ENCODE data around the gene CCDC63.

Gene CCDC63

DNA sequence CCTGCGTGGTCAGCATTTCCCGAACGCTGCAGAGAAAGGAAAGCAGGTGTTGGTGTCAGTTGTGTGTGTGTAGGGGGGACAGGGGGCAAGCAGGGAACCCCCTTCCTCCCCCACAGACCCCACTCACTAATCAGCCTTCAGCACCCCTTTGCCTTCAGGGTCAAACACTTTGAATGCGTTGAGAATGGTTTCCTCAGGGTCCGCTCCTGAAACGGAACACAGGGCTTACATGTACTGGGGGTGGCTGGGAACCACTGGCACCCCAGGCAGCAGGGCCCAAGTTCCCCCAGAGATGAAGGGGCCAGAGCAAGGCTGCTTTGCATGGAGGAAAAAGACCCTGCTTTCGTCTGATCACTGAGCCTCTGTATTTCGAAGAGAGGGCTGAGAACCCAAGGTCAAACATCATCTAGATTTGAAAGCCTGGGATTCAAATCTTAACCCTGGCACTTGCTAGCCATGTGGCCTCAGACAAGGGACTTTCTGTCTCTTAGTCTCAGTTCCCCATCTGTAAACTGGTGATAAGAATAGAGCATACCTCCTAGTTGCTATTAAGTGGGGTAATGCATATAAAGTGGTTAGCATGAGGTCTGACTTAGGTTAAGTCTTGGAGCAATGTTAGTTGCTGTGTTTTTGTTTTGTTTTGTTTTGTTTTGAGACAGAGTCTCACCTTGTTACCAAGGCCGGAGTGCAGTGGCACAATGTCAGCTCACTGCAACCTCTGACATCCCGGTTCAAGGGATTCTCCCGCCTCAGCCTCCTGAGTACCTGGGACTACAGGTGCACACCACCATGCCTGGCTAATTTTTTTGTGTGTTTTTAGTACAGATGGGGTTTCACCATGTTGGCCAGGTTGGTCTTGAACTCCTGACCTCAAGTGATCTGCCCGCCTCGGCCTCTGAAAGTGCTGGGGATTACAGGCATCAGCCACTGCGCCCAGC lies 66.6 kb downstream of the CCDC63 start:
- no peak for TF ChIP-seq POLR2A (IDR thresholded peaks at IDR 0.05; ENCODE audit: low read depth, low read length)
- DNase-seq (ENCODE audit: insufficient read length, low spot score) (no peak), FAIRE-seq (no peak)

DNA sequence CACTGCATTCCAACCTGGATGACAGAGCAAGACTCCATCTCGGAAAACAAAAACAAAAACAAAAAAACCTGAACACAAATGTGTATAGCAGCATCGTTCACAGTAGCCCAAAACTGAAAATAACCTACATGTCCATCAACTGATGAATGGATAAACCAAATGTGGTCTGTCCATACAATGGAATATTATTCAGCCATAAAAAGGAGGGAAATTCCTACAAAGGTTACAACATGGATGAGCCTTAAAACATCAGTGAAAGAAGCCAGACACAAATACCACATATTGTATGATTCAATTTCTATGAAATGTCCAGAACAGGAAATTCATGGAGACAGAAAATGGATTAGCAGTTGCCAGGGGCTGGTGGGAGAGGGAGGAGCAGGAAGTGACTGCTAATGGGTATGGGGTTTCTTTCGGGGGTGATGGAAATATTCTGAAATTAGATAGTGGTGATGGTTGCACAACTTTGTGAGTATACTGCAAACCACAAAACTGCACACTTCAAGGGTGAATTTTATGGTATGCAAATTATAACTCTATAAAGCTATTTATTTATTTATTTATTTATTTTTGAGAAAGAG lies 69.6 kb downstream of the CCDC63 start:
- DNase-seq (ENCODE audit: insufficient read length, low spot score) (no peak), FAIRE-seq (no peak)
- no peak for TF ChIP-seq POLR2A (IDR thresholded peaks at IDR 0.05; ENCODE audit: low read depth, low read length)

DNA sequence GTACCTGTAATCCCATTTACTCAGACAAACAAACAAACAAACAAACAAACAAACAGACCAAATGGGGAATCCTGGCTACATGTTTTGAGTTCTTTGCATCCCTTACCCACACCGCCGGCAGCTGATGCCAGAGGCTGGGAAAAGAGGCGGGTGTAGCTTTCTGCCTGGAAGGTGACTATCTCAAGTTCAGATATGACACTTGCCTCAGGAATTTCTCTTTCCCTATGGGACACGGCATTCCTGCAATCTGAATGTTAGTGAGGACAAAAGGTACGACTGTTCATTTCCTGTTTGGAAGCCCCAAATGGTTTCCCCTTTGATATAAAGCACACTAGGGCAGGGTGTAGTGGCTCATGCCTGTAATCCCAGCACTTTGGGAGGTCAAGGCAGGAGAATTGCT lies 70.7 kb downstream of the CCDC63 start:
- no peak for TF ChIP-seq POLR2A (IDR thresholded peaks at IDR 0.05; ENCODE audit: low read depth, low read length)
- DNase-seq (ENCODE audit: insufficient read length, low spot score) (peak; percentile 71), FAIRE-seq (peak; percentile 67)

DNA sequence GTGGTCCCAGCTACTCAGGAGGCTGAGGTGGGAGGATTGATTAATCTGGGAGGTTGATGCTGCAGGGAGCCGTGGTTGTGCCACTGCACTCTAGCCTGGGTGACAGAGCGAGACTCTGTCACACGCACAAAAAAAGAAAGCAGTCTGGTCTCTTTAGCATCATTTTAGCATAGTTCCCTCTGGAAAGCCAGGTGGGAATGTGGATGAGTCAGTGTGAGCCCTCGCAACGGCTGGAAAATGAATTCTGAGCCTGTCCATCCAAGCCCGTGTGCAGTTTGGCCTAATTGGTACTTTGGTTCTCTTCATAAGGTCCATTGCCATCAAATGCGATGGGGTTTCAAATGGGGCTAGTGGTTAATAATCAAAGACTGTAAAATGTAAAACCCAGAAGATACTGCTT lies 71.2 kb downstream of the CCDC63 start:
- no peak for FAIRE-seq
- DNase-seq (ENCODE audit: insufficient read length, low spot score), result peak; percentile 37
- TF ChIP-seq POLR2A (IDR thresholded peaks at IDR 0.05; ENCODE audit: low read depth, low read length), result no peak

DNA sequence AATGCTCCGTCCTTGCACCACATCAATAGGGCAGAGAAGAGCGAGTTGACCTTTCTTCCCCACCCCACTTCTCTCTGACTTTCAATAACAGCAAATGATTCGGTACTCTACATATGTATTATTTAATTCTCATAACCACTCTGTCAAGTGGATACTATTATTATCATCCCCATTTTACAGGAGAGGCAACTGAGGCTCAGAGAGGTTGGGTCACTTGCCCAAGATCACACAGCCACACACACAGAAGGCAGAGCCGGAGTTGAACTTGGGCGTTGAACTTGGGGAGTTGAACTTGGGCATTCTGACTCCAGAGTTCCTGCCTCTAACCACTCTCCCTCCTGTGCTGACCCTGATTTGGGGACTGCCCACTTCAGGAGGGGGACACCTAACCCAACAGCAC lies 72.9 kb downstream of the CCDC63 start:
- FAIRE-seq (no peak), DNase-seq (ENCODE audit: insufficient read length, low spot score) (no peak)
- TF ChIP-seq POLR2A (IDR thresholded peaks at IDR 0.05; ENCODE audit: low read depth, low read length), result no peak

DNA sequence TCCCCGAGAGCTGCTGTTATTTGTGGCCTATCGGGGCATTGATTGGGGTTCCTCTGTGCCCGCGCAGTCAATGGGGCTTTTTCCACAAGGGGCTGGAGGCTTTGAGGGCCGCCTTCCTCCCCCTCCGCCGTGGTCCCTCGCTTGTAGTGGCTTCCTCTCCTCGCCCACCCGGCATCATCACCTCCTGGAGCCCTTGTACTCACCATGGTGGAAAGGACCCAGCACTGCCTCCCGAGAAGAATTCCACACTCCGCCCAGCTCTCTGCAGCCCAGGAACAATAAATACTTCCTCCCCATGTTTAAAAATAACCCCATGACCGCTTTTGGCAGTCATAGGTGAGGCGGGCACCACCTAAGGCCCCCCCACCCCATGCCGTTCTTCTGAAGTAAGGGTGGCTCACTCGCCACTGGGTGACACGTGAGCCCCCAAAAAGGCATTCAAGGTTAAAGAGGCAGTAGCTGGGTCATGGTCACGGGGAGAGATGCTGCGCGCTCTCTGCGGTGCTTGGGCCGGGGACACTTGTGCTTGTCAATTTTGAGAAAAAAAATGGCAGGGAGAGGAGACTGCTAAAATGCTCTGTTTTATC lies 73.6 kb downstream of the CCDC63 start, which contains the start of gene MYL2:
MYL2 (minus strand) TSS at position 256 of the 587 bp plus-strand sequence; CDS start at position 206, 50 bp downstream.
- no peak for TF ChIP-seq POLR2A (IDR thresholded peaks at IDR 0.05; ENCODE audit: low read depth, low read length)
- DNase-seq (ENCODE audit: insufficient read length, low spot score) (no peak), FAIRE-seq (no peak)

DNA sequence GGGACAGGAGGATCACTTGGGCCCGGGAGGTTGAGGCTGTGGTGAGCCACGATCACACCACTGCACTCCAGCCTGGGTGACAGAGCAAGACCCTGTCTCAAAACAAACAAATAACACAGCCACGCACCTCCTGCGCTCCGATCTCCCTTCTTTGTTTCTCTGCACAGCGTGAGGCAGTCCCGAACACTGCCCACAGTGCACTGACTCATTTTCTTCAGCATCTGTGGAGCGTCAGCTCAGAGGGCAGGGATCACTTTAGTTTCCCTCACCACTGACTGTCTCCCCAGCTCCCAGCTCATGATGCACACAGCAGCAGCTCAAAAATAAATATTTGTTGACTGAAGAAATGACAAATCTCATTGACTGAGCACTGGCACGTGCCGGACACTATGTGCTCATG lies 74.5 kb downstream of the CCDC63 start:
- peak; percentile 90 for FAIRE-seq
- DNase-seq (ENCODE audit: insufficient read length, low spot score), result peak; percentile 84
- no peak for TF ChIP-seq POLR2A (IDR thresholded peaks at IDR 0.05; ENCODE audit: low read depth, low read length)

DNA sequence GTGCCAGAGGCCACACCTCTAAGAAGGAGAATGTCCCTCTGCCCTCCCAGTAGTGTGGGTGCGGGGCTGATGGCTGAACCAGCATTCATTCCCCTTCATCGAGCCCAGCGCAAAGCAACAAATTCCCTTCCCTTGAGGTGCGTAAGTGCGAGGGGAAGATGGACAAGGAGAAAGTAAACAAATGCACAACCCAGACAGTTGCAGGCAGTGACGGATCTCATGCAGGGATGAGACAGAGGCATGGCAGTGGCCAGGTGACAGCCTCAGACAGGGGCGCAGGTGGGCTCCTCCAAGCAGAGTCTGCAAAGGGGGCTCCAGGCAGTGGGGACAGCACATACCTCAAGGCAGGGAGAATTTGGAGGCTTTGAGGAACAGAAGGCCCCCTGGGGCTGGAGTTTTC lies 75.9 kb downstream of the CCDC63 start:
- FAIRE-seq (no peak), DNase-seq (ENCODE audit: insufficient read length, low spot score) (no peak)
- TF ChIP-seq POLR2A (IDR thresholded peaks at IDR 0.05; ENCODE audit: low read depth, low read length), result no peak

DNA sequence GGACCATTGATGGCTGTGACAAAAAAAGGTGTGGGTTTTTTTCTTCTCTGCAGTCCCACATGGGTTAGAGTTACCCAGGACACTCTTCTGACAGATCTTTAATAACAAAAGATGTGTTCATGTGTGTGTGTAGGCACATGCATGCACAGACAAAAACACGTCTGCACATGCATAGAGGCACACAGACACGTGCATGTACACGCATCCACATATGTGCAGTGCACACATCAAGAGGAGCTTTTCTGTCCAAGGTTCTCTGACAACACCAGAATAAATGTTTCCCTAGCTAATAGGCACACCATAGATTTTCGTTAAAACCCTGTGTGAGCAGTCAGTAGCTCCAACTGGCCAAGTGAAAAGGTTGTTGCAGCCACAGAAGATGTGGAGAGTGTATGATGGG lies 76.4 kb downstream of the CCDC63 start:
- FAIRE-seq (no peak), DNase-seq (ENCODE audit: insufficient read length, low spot score) (no peak)
- no peak for TF ChIP-seq POLR2A (IDR thresholded peaks at IDR 0.05; ENCODE audit: low read depth, low read length)

DNA sequence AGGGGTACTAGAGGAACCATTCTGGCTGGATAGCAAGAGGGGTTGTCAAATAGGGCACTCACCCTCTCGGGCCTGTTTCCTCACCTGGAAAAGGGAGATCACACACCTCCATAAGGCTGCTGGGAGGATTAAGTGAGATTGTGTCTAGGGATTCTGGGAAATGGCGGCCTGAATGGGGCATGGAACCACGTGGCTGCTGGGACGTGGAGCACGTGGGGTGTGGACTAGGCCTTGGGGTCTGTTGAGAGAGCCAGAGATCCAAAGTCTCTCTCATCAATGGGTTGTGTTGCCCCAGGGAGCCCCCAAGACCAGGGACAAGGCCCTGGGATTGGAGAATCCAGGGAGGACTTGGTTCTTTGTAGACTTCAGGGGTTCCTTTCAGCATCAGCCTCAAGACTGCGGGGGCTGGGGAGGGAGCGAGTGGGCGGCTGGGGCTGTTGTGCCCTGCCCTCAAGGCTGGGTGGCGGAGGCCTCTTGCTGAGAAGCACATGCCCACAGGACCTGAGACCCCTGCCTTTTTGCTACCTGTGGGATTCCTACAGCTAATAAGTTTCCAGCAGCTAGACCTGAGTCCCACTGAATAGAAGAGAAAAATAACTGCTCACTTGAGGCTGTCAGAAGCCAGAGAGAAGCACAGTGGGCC lies 77.0 kb downstream of the CCDC63 start:
- FAIRE-seq (no peak), DNase-seq (ENCODE audit: insufficient read length, low spot score) (no peak)
- no peak for TF ChIP-seq POLR2A (IDR thresholded peaks at IDR 0.05; ENCODE audit: low read depth, low read length)

DNA sequence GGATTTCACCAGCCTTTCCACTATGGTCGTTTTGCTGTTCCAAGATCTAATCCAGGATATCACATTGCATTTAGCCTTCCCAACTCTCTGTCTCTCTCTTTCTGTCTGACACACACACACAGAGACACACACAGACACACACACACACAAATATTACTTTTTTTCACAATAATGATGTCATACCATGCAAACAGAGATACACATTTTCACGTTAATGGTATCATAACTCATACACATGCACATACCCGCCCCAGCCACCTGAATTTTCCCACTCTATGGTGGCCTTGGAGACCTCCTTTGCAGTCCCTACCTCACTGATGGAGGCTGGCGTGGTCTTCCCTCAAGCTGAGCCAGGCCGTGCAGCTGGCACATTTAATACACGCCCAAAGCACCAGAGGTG lies 80.8 kb downstream of the CCDC63 start:
- no peak for TF ChIP-seq POLR2A (IDR thresholded peaks at IDR 0.05; ENCODE audit: low read depth, low read length)
- DNase-seq (ENCODE audit: insufficient read length, low spot score) (no peak), FAIRE-seq (no peak)

DNA sequence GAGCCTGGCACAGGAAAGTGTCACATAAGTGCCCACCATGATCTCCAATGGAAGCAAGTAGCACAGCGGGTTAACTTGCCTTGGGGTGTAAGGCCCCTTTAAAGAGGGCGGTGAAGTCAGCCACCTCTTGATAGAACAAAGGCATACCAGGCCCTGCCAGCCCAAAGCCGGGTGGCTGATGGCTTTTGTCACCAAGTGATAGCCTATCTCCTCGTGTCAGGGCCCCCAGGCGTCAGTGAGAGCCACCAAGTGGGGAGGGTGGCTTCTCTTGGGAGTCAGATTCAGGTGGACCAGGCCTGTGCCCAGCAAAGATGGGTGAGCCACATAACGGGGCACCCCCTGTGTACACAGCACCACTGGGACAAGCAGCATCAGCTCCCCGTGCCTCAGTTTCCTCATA lies 81.9 kb downstream of the CCDC63 start:
- TF ChIP-seq POLR2A (IDR thresholded peaks at IDR 0.05; ENCODE audit: low read depth, low read length), result no peak
- FAIRE-seq (no peak), DNase-seq (ENCODE audit: insufficient read length, low spot score) (no peak)

DNA sequence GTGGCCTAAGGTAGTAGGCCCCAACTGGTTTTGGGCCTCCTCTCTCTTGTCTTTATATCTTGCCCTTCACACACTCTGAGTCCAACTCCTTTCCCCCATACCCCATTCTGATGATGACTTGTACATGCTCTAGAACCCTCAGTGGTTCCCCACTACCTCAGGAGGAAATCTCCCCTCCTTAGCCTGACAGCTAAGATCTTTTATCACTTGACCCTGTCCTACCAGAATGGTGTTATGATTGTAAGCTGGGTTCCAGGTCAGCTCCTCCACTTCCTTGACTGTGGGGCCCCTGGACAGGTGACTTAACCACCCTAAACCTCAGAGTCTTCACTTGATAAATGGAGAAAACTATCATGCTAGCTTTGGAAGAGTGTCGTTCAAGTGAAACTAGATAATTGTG lies 83.0 kb downstream of the CCDC63 start:
- FAIRE-seq (no peak), DNase-seq (ENCODE audit: insufficient read length, low spot score) (no peak)
- no peak for TF ChIP-seq POLR2A (IDR thresholded peaks at IDR 0.05; ENCODE audit: low read depth, low read length)

All from H54 (cell line).